ENCODE data around the gene PLPP2.

The PLPP2 gene

GRCh38 chr19:291006-291521 lies at the start of gene PLPP2:
TSS of gene PLPP2 (minus strand) at chr19:291403. CDS start at chr19:291336, 67 bp downstream.
- Histone ChIP-seq H3K9me3 (ENCODE audit: control insufficient read depth, insufficient read depth, low read length) (no peaks in the 10 kb centered on the region), H3K27ac (ENCODE audit: low read depth, low read length) (peak within 1 kb of the TSS; percentile 99), H3K36me3 (ENCODE audit: control insufficient read depth, insufficient read depth, low read length) (peaks cover 16% of the 10 kb centered on the region), H3K9ac (ENCODE audit: low read depth, low read length) (peak within 1 kb of the TSS; percentile 83), H3K4me1 (ENCODE audit: control insufficient read depth, insufficient read depth, low read length) (peaks cover 43% of the 10 kb centered on the region), H3K27me3 (ENCODE audit: control insufficient read depth, insufficient read depth, low read length) (peaks cover 16% of the 10 kb centered on the region), H3K4me3 (ENCODE audit: low read depth, low read length) (peak within 1 kb of the TSS; percentile 67)

- H3K4me3 ChIP-seq (ENCODE audit: low read depth, low read length): no peak overlapping the region
- no peak overlapping the region for H3K27ac ChIP-seq (ENCODE audit: low read depth, low read length)
- H3K4me1 ChIP-seq (ENCODE audit: control insufficient read depth, insufficient read depth, low read length): peaks cover 15% of the 10 kb centered on the region; the same call in 1 of the 2 replicates
- no peak overlapping the region for H3K9ac ChIP-seq (ENCODE audit: low read depth, low read length)
- peaks cover 39% of the 10 kb centered on the region for H3K36me3 ChIP-seq (ENCODE audit: control insufficient read depth, insufficient read depth, low read length)
- no peaks in the 10 kb centered on the region for H3K9me3 ChIP-seq (ENCODE audit: control insufficient read depth, insufficient read depth, low read length)
- H3K27me3 ChIP-seq (ENCODE audit: control insufficient read depth, insufficient read depth, low read length): peaks cover 6% of the 10 kb centered on the region
These were observed 49.6 kb upstream of the PLPP2 start for GRCh38 chr19:340620-341385.

GRCh38 chr19:339262-339887 lies 48.2 kb upstream of the PLPP2 start:
- H3K9me3 ChIP-seq (ENCODE audit: control insufficient read depth, insufficient read depth, low read length): no peaks in the 10 kb centered on the region
- H3K27ac ChIP-seq (ENCODE audit: low read depth, low read length): no peak overlapping the region
- peaks cover 9% of the 10 kb centered on the region; the same call in 1 of the 2 replicates for H3K4me1 ChIP-seq (ENCODE audit: control insufficient read depth, insufficient read depth, low read length)
- peaks cover 50% of the 10 kb centered on the region for H3K36me3 ChIP-seq (ENCODE audit: control insufficient read depth, insufficient read depth, low read length)
- no peak overlapping the region for H3K9ac ChIP-seq (ENCODE audit: low read depth, low read length)
- no peak overlapping the region for H3K4me3 ChIP-seq (ENCODE audit: low read depth, low read length)
- H3K27me3 ChIP-seq (ENCODE audit: control insufficient read depth, insufficient read depth, low read length): no peaks in the 10 kb centered on the region

- no peak overlapping the region for H3K27ac ChIP-seq (ENCODE audit: low read depth, low read length)
- H3K36me3 ChIP-seq (ENCODE audit: control insufficient read depth, insufficient read depth, low read length): peaks cover 55% of the 10 kb centered on the region
- H3K4me3 ChIP-seq (ENCODE audit: low read depth, low read length): no peak overlapping the region
- H3K9me3 ChIP-seq (ENCODE audit: control insufficient read depth, insufficient read depth, low read length): no peaks in the 10 kb centered on the region
- no peaks in the 10 kb centered on the region for H3K27me3 ChIP-seq (ENCODE audit: control insufficient read depth, insufficient read depth, low read length)
- no peak overlapping the region for H3K9ac ChIP-seq (ENCODE audit: low read depth, low read length)
- peaks cover 6% of the 10 kb centered on the region; the same call in 1 of the 2 replicates for H3K4me1 ChIP-seq (ENCODE audit: control insufficient read depth, insufficient read depth, low read length)
These were observed 47.2 kb upstream of the PLPP2 start for GRCh38 chr19:338421-338820.

GRCh38 chr19:336067-336614 lies 44.9 kb upstream of the PLPP2 start:
- H3K9me3 ChIP-seq (ENCODE audit: control insufficient read depth, insufficient read depth, low read length): no peaks in the 10 kb centered on the region
- no peak overlapping the region for H3K27ac ChIP-seq (ENCODE audit: low read depth, low read length)
- no peaks in the 10 kb centered on the region for H3K27me3 ChIP-seq (ENCODE audit: control insufficient read depth, insufficient read depth, low read length)
- H3K4me1 ChIP-seq (ENCODE audit: control insufficient read depth, insufficient read depth, low read length): no peaks in the 10 kb centered on the region
- no peak overlapping the region for H3K4me3 ChIP-seq (ENCODE audit: low read depth, low read length)
- H3K9ac ChIP-seq (ENCODE audit: low read depth, low read length): no peak overlapping the region
- peaks cover 38% of the 10 kb centered on the region for H3K36me3 ChIP-seq (ENCODE audit: control insufficient read depth, insufficient read depth, low read length)

GRCh38 chr19:335486-336066 lies 44.4 kb upstream of the PLPP2 start:
- Histone ChIP-seq H3K36me3 (ENCODE audit: control insufficient read depth, insufficient read depth, low read length) (peaks cover 39% of the 10 kb centered on the region), H3K9ac (ENCODE audit: low read depth, low read length) (no peak overlapping the region), H3K27ac (ENCODE audit: low read depth, low read length) (no peak overlapping the region), H3K4me3 (ENCODE audit: low read depth, low read length) (no peak overlapping the region), H3K27me3 (ENCODE audit: control insufficient read depth, insufficient read depth, low read length) (no peaks in the 10 kb centered on the region), H3K4me1 (ENCODE audit: control insufficient read depth, insufficient read depth, low read length) (no peaks in the 10 kb centered on the region), H3K9me3 (ENCODE audit: control insufficient read depth, insufficient read depth, low read length) (no peaks in the 10 kb centered on the region)

- Histone ChIP-seq H3K4me1 (ENCODE audit: control insufficient read depth, insufficient read depth, low read length) (no peaks in the 10 kb centered on the region), H3K9me3 (ENCODE audit: control insufficient read depth, insufficient read depth, low read length) (no peaks in the 10 kb centered on the region), H3K36me3 (ENCODE audit: control insufficient read depth, insufficient read depth, low read length) (peaks cover 36% of the 10 kb centered on the region), H3K27ac (ENCODE audit: low read depth, low read length) (no peak overlapping the region), H3K4me3 (ENCODE audit: low read depth, low read length) (no peak overlapping the region), H3K9ac (ENCODE audit: low read depth, low read length) (no peak overlapping the region), H3K27me3 (ENCODE audit: control insufficient read depth, insufficient read depth, low read length) (no peaks in the 10 kb centered on the region)
These were observed 43.9 kb upstream of the PLPP2 start for GRCh38 chr19:335072-335471.

GRCh38 chr19:334296-335071 lies 43.3 kb upstream of the PLPP2 start:
- H3K27ac ChIP-seq (ENCODE audit: low read depth, low read length): no peak overlapping the region
- peaks cover 37% of the 10 kb centered on the region for H3K36me3 ChIP-seq (ENCODE audit: control insufficient read depth, insufficient read depth, low read length)
- H3K27me3 ChIP-seq (ENCODE audit: control insufficient read depth, insufficient read depth, low read length): no peaks in the 10 kb centered on the region
- no peak overlapping the region for H3K9ac ChIP-seq (ENCODE audit: low read depth, low read length)
- no peaks in the 10 kb centered on the region for H3K4me1 ChIP-seq (ENCODE audit: control insufficient read depth, insufficient read depth, low read length)
- no peak overlapping the region for H3K4me3 ChIP-seq (ENCODE audit: low read depth, low read length)
- H3K9me3 ChIP-seq (ENCODE audit: control insufficient read depth, insufficient read depth, low read length): no peaks in the 10 kb centered on the region

GRCh38 chr19:330503-330902 lies 39.3 kb upstream of the PLPP2 start:
- H3K9ac ChIP-seq (ENCODE audit: low read depth, low read length): no peak overlapping the region
- H3K9me3 ChIP-seq (ENCODE audit: control insufficient read depth, insufficient read depth, low read length): no peaks in the 10 kb centered on the region
- no peak overlapping the region for H3K27ac ChIP-seq (ENCODE audit: low read depth, low read length)
- H3K4me3 ChIP-seq (ENCODE audit: low read depth, low read length): no peak overlapping the region
- H3K36me3 ChIP-seq (ENCODE audit: control insufficient read depth, insufficient read depth, low read length): peaks cover 74% of the 10 kb centered on the region
- H3K27me3 ChIP-seq (ENCODE audit: control insufficient read depth, insufficient read depth, low read length): no peaks in the 10 kb centered on the region
- no peaks in the 10 kb centered on the region for H3K4me1 ChIP-seq (ENCODE audit: control insufficient read depth, insufficient read depth, low read length)

- Histone ChIP-seq H3K4me1 (ENCODE audit: control insufficient read depth, insufficient read depth, low read length) (no peaks in the 10 kb centered on the region), H3K9ac (ENCODE audit: low read depth, low read length) (no peak overlapping the region), H3K27ac (ENCODE audit: low read depth, low read length) (no peak overlapping the region), H3K4me3 (ENCODE audit: low read depth, low read length) (no peak overlapping the region), H3K36me3 (ENCODE audit: control insufficient read depth, insufficient read depth, low read length) (peaks cover 75% of the 10 kb centered on the region), H3K27me3 (ENCODE audit: control insufficient read depth, insufficient read depth, low read length) (no peaks in the 10 kb centered on the region), H3K9me3 (ENCODE audit: control insufficient read depth, insufficient read depth, low read length) (no peaks in the 10 kb centered on the region)
These were observed 38.7 kb upstream of the PLPP2 start for GRCh38 chr19:329876-330275.

Measured in HUES48 (cell line).